ENCODE measurements around the gene TAC3.
"Not testable (repeated sequence)": the region's sequence is repeated elsewhere in the genome, so short reads cannot be mapped to it uniquely, and the experiment has no call there.

The TAC3 gene

GRCh38 chr12:57016348-57016747, at the start of gene TAC3:
Gene TAC3 (minus strand): TSS chr12:57016529. CDS start chr12:57015797, 732 bp downstream.
- H3K4me1 ChIP-seq (ENCODE audit: control insufficient read depth, insufficient read depth, low read length), result peaks cover 9% of the 10 kb centered on the region
- no peak within 1 kb of the TSS for H3K4me3 ChIP-seq (ENCODE audit: low read length)
- H3K36me3 ChIP-seq (ENCODE audit: control insufficient read depth, insufficient read depth, low read length), result no peaks in the 10 kb centered on the region
- H3K27me3 ChIP-seq (ENCODE audit: control insufficient read depth, insufficient read depth, low read length), result no peaks in the 10 kb centered on the region
- H3K9ac ChIP-seq (ENCODE audit: low read length), result no peak within 1 kb of the TSS
- no peak within 1 kb of the TSS for H3K27ac ChIP-seq (ENCODE audit: low read depth, low read length)

- Histone ChIP-seq H3K4me1 (ENCODE audit: control insufficient read depth, insufficient read depth, low read length) (no peaks in the 10 kb centered on the region), H3K27ac (ENCODE audit: low read depth, low read length) (no peak overlapping the region), H3K4me3 (ENCODE audit: low read length) (no peak overlapping the region), H3K27me3 (ENCODE audit: control insufficient read depth, insufficient read depth, low read length) (no peaks in the 10 kb centered on the region), H3K36me3 (ENCODE audit: control insufficient read depth, insufficient read depth, low read length) (peaks cover 6% of the 10 kb centered on the region), H3K9ac (ENCODE audit: low read length) (no peak overlapping the region)
Observed at GRCh38 chr12:57063991-57064685, 47.8 kb upstream of the TAC3 start.

GRCh38 chr12:57058454-57058853, 42.1 kb upstream of the TAC3 start:
- H3K9ac ChIP-seq (ENCODE audit: low read length), result no peak overlapping the region
- no peak overlapping the region for H3K27ac ChIP-seq (ENCODE audit: low read depth, low read length)
- no peaks in the 10 kb centered on the region for H3K27me3 ChIP-seq (ENCODE audit: control insufficient read depth, insufficient read depth, low read length)

GRCh38 chr12:57057067-57057751, 40.9 kb upstream of the TAC3 start:
- Histone ChIP-seq H3K9ac (ENCODE audit: low read length) (no peak overlapping the region), H3K4me1 (ENCODE audit: control insufficient read depth, insufficient read depth, low read length) (peaks cover 6% of the 10 kb centered on the region), H3K36me3 (ENCODE audit: control insufficient read depth, insufficient read depth, low read length) (peaks cover 4% of the 10 kb centered on the region), H3K4me3 (ENCODE audit: low read length) (no peak overlapping the region), H3K27ac (ENCODE audit: low read depth, low read length) (peak overlapping the region; percentile 85), H3K27me3 (ENCODE audit: control insufficient read depth, insufficient read depth, low read length) (no peaks in the 10 kb centered on the region)

More at GRCh38 chr12:57058454-57058853, 42.1 kb upstream of the TAC3 start:
- Histone ChIP-seq H3K4me1 (ENCODE audit: control insufficient read depth, insufficient read depth, low read length) (peaks cover 6% of the 10 kb centered on the region), H3K36me3 (ENCODE audit: control insufficient read depth, insufficient read depth, low read length) (peaks cover 4% of the 10 kb centered on the region), H3K4me3 (ENCODE audit: low read length) (no peak overlapping the region)

GRCh38 chr12:57055824-57056223, 39.5 kb upstream of the TAC3 start:
- H3K9ac ChIP-seq (ENCODE audit: low read length), result no peak overlapping the region
- H3K36me3 ChIP-seq (ENCODE audit: control insufficient read depth, insufficient read depth, low read length), result peaks cover 4% of the 10 kb centered on the region
- peaks cover 6% of the 10 kb centered on the region for H3K4me1 ChIP-seq (ENCODE audit: control insufficient read depth, insufficient read depth, low read length)
- peak overlapping the region; percentile 34 for H3K27ac ChIP-seq (ENCODE audit: low read depth, low read length)
- no peaks in the 10 kb centered on the region for H3K27me3 ChIP-seq (ENCODE audit: control insufficient read depth, insufficient read depth, low read length)
- H3K4me3 ChIP-seq (ENCODE audit: low read length), result no peak overlapping the region

- not testable (repeated sequence) for H3K4me1 ChIP-seq (ENCODE audit: control insufficient read depth, insufficient read depth, low read length); H3K27me3 ChIP-seq (ENCODE audit: control insufficient read depth, insufficient read depth, low read length); H3K9ac ChIP-seq (ENCODE audit: low read length); H3K36me3 ChIP-seq (ENCODE audit: control insufficient read depth, insufficient read depth, low read length); H3K4me3 ChIP-seq (ENCODE audit: low read length); H3K27ac ChIP-seq (ENCODE audit: low read depth, low read length)
Observed at GRCh38 chr12:57053901-57054300, 37.6 kb upstream of the TAC3 start.

GRCh38 chr12:57053146-57053545, 36.8 kb upstream of the TAC3 start:
- not testable (repeated sequence) for H3K4me1 ChIP-seq (ENCODE audit: control insufficient read depth, insufficient read depth, low read length); H3K4me3 ChIP-seq (ENCODE audit: low read length); H3K36me3 ChIP-seq (ENCODE audit: control insufficient read depth, insufficient read depth, low read length); H3K27ac ChIP-seq (ENCODE audit: low read depth, low read length); H3K27me3 ChIP-seq (ENCODE audit: control insufficient read depth, insufficient read depth, low read length); H3K9ac ChIP-seq (ENCODE audit: low read length)

- no peaks in the 10 kb centered on the region for H3K27me3 ChIP-seq (ENCODE audit: control insufficient read depth, insufficient read depth, low read length)
- H3K27ac ChIP-seq (ENCODE audit: low read depth, low read length), result no peak overlapping the region
- no peak overlapping the region for H3K9ac ChIP-seq (ENCODE audit: low read length)
- no peak overlapping the region for H3K4me3 ChIP-seq (ENCODE audit: low read length)
- H3K36me3 ChIP-seq (ENCODE audit: control insufficient read depth, insufficient read depth, low read length), result no peaks in the 10 kb centered on the region
- peaks cover 6% of the 10 kb centered on the region for H3K4me1 ChIP-seq (ENCODE audit: control insufficient read depth, insufficient read depth, low read length)
Observed at GRCh38 chr12:57051011-57051410, 34.7 kb upstream of the TAC3 start.

- no peak within 1 kb of the TSS for H3K9ac ChIP-seq (ENCODE audit: low read length)
- H3K4me3 ChIP-seq (ENCODE audit: low read length), result peak within 1 kb of the TSS; percentile 56
- H3K4me1 ChIP-seq (ENCODE audit: control insufficient read depth, insufficient read depth, low read length), result no peaks in the 10 kb centered on the region
- no peaks in the 10 kb centered on the region for H3K36me3 ChIP-seq (ENCODE audit: control insufficient read depth, insufficient read depth, low read length)
- no peak within 1 kb of the TSS for H3K27ac ChIP-seq (ENCODE audit: low read depth, low read length)
- H3K27me3 ChIP-seq (ENCODE audit: control insufficient read depth, insufficient read depth, low read length), result no peaks in the 10 kb centered on the region
Observed at GRCh38 chr12:57049890-57050289, 33.6 kb upstream of the TAC3 start, which contains the start of gene MYO1A. Gene MYO1A (minus strand): TSS chr12:57050129. CDS start chr12:57048323, 1,806 bp downstream.

- H3K27me3 ChIP-seq (ENCODE audit: control insufficient read depth, insufficient read depth, low read length), result no peaks in the 10 kb centered on the region
- H3K36me3 ChIP-seq (ENCODE audit: control insufficient read depth, insufficient read depth, low read length), result no peaks in the 10 kb centered on the region
- no peaks in the 10 kb centered on the region for H3K4me1 ChIP-seq (ENCODE audit: control insufficient read depth, insufficient read depth, low read length)
- H3K4me3 ChIP-seq (ENCODE audit: low read length), result peak overlapping the region; percentile 56
- no peak overlapping the region for H3K9ac ChIP-seq (ENCODE audit: low read length)
- no peak overlapping the region for H3K27ac ChIP-seq (ENCODE audit: low read depth, low read length)
Observed at GRCh38 chr12:57049119-57049446, 32.8 kb upstream of the TAC3 start.

GRCh38 chr12:57048423-57049118, 32.2 kb upstream of the TAC3 start:
- Histone ChIP-seq H3K36me3 (ENCODE audit: control insufficient read depth, insufficient read depth, low read length) (no peaks in the 10 kb centered on the region), H3K27ac (ENCODE audit: low read depth, low read length) (no peak overlapping the region), H3K4me3 (ENCODE audit: low read length) (peak overlapping the region; percentile 56), H3K27me3 (ENCODE audit: control insufficient read depth, insufficient read depth, low read length) (no peaks in the 10 kb centered on the region), H3K4me1 (ENCODE audit: control insufficient read depth, insufficient read depth, low read length) (no peaks in the 10 kb centered on the region), H3K9ac (ENCODE audit: low read length) (no peak overlapping the region)

GRCh38 chr12:57047981-57048380, 31.7 kb upstream of the TAC3 start:
- H3K27ac ChIP-seq (ENCODE audit: low read depth, low read length), result no peak overlapping the region
- no peaks in the 10 kb centered on the region for H3K27me3 ChIP-seq (ENCODE audit: control insufficient read depth, insufficient read depth, low read length)
- no peaks in the 10 kb centered on the region for H3K36me3 ChIP-seq (ENCODE audit: control insufficient read depth, insufficient read depth, low read length)
- no peaks in the 10 kb centered on the region for H3K4me1 ChIP-seq (ENCODE audit: control insufficient read depth, insufficient read depth, low read length)
- H3K4me3 ChIP-seq (ENCODE audit: low read length), result peak overlapping the region; percentile 56
- no peak overlapping the region for H3K9ac ChIP-seq (ENCODE audit: low read length)

Data from rectal smooth muscle tissue (tissue), 1 donor.